Chondrocyte (in vitro differentiated cells): ENCODE data around the gene ROPN1B. TPM values are rescaled to one million over a fixed set of nuclear protein-coding genes. Genes with fewer than 3 reads are reported as not detected.

Experiments
- DNase-seq: peaks from one replicate; pipeline ENCODE4 v3.0.0; 2021; ENCODE audit warnings: mixed read lengths, low spot score
- H3K27ac Mint-ChIP-seq: one replicate; pipeline ENCODE4 v1.8.0; 2021; ENCODE audit warnings: mild to moderate bottlenecking, moderate library complexity, mixed read lengths; ENCODE audit not compliant: unreplicated experiment
- H3K27me3 Mint-ChIP-seq: 2 replicates; pipeline ENCODE4 v1.8.0; 2021; ENCODE audit warnings: low read depth, mixed read lengths
- H3K36me3 Mint-ChIP-seq: 2 replicates; pipeline ENCODE4 v1.8.0; 2021; ENCODE audit warnings: low read depth, mixed read lengths
- H3K4me1 Mint-ChIP-seq: 2 replicates; pipeline ENCODE4 v1.8.0; 2021; ENCODE audit warnings: low read depth, mild to moderate bottlenecking, mixed read lengths
- H3K4me3 Mint-ChIP-seq: one replicate; pipeline ENCODE4 v1.8.0; 2021; ENCODE audit warnings: mild to moderate bottlenecking, moderate library complexity, mixed read lengths; ENCODE audit not compliant: unreplicated experiment
- H3K9me3 Mint-ChIP-seq: 2 replicates; pipeline ENCODE4 v1.8.0; 2021; ENCODE audit warnings: low read depth, mixed read lengths
- CTCF ChIP-seq: fragments of 200-600 bp; sonication (generic); IDR thresholded peaks from 2 replicates; pipeline ENCODE4 v1.5.0; 2021; ENCODE audit warnings: antibody characterized with exemption, mild to moderate bottlenecking, moderate library complexity
- total RNA-seq: library from RNA; stranded (reverse); gene quantifications from 3 replicates; pipeline ENCODE4 v1.2.1, GENCODE V29; 2021

The ROPN1B gene
- total RNA-seq, 1 donor from 2014 or later, result 0.10 TPM

GRCh38 chr3:126002189-126002588 is 33.2 kb downstream of the ROPN1B start:
- H3K36me3 Mint-ChIP-seq, result peaks cover 19% of the 10 kb centered on the region
- no peak for TF ChIP-seq CTCF

GRCh38 chr3:126003447-126004190 is 34.6 kb downstream of the ROPN1B start:
- H3K4me3 Mint-ChIP-seq, result no peak overlapping the region
- no peaks in the 10 kb centered on the region for H3K27me3 Mint-ChIP-seq
- no peak for DNase-seq
- peaks cover 19% of the 10 kb centered on the region for H3K36me3 Mint-ChIP-seq
- no peak overlapping the region for H3K27ac Mint-ChIP-seq
- TF ChIP-seq CTCF, result no peak
- H3K9me3 Mint-ChIP-seq, result peaks cover 36% of the 10 kb centered on the region
- H3K4me1 Mint-ChIP-seq, result peaks cover 4% of the 10 kb centered on the region

More at GRCh38 chr3:126002189-126002588, 33.2 kb downstream of the ROPN1B start:
- H3K4me1 Mint-ChIP-seq, result peaks cover 4% of the 10 kb centered on the region
- no peak for DNase-seq
- H3K9me3 Mint-ChIP-seq, result peaks cover 45% of the 10 kb centered on the region
- no peak overlapping the region for H3K27ac Mint-ChIP-seq
- H3K4me3 Mint-ChIP-seq, result no peak overlapping the region
- H3K27me3 Mint-ChIP-seq, result no peaks in the 10 kb centered on the region

GRCh38 chr3:126004217-126004616 is 35.2 kb downstream of the ROPN1B start:
- peaks cover 4% of the 10 kb centered on the region for H3K4me1 Mint-ChIP-seq
- no peak for DNase-seq
- H3K27ac Mint-ChIP-seq, result no peak overlapping the region
- H3K27me3 Mint-ChIP-seq, result no peaks in the 10 kb centered on the region
- peaks cover 16% of the 10 kb centered on the region for H3K36me3 Mint-ChIP-seq
- H3K4me3 Mint-ChIP-seq, result no peak overlapping the region
- TF ChIP-seq CTCF, result no peak
- H3K9me3 Mint-ChIP-seq, result peaks cover 31% of the 10 kb centered on the region

GRCh38 chr3:126004692-126005091 is 35.7 kb downstream of the ROPN1B start:
- Mint-ChIP-seq H3K4me3 (no peak overlapping the region), H3K4me1 (peaks cover 4% of the 10 kb centered on the region), H3K27me3 (no peaks in the 10 kb centered on the region), H3K36me3 (peaks cover 13% of the 10 kb centered on the region), H3K9me3 (peaks cover 26% of the 10 kb centered on the region), H3K27ac (no peak overlapping the region)
- no peak for TF ChIP-seq CTCF
- no peak for DNase-seq

GRCh38 chr3:126005951-126006350 is 37.0 kb downstream of the ROPN1B start:
- H3K9me3 Mint-ChIP-seq, result peaks cover 17% of the 10 kb centered on the region
- TF ChIP-seq CTCF, result no peak
- H3K4me3 Mint-ChIP-seq, result no peak overlapping the region
- no peak for DNase-seq
- no peaks in the 10 kb centered on the region for H3K27me3 Mint-ChIP-seq
- H3K4me1 Mint-ChIP-seq, result peaks cover 4% of the 10 kb centered on the region
- peaks cover 10% of the 10 kb centered on the region for H3K36me3 Mint-ChIP-seq
- no peak overlapping the region for H3K27ac Mint-ChIP-seq
